ENCODE results near the gene KIF3A.

GRCh38 chr5:132666310-132667123 lies 70.8 kb downstream of the KIF3A start:
- TF ChIP-seq CTCF (IDR thresholded peaks at IDR 0.05; ENCODE audit: borderline replicate concordance, extremely low read depth, low read length, poor library complexity, severe bottlenecking): no peak
- no peak for TF ChIP-seq EZH2 (IDR thresholded peaks at IDR 0.05; ENCODE audit: borderline replicate concordance, low read depth, low read length, severe bottlenecking)
